GM18517 (cell line): Measurements from ENCODE around the gene B3GNT2.
"Not testable (repeated sequence)": the region's sequence is repeated elsewhere in the genome, so short reads cannot be mapped to it uniquely, and the experiment has no call there.

Experiments used
- ATAC-seq: cut with Tn5 transposase; IDR thresholded peaks from one replicate; pipeline ENCODE4 v1.9.1; 2021; ENCODE audit warnings: mild to moderate bottlenecking, moderate library complexity; ENCODE audit not compliant: unreplicated experiment

Gene B3GNT2

GRCh38 chr2:62195421-62196277 lies at the start of gene B3GNT2:
B3GNT2 (plus strand) TSS chr2:62196115; CDS start chr2:62222221, 26,106 bp downstream.
- peak; percentile 31 for ATAC-seq

DNA sequence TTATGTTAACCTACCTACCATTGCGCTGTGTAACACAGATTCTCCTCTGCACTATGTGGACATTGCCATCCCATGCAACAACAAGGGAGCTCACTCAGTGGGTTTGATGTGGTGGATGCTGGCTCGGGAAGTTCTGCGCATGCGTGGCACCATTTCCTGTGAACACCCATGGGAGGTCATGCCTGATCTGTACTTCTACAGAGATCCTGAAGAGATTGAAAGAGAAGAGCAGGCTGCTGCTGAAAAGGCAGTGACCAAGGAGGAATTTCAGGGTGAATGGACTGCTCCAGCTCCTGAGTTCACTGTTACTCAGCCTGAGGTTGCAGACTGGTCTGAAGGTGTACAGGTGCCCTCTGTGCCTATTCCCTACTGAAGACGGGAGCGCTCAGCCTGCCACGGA lies 49.1 kb upstream of the B3GNT2 start:
- ATAC-seq: not testable (repeated sequence)

DNA sequence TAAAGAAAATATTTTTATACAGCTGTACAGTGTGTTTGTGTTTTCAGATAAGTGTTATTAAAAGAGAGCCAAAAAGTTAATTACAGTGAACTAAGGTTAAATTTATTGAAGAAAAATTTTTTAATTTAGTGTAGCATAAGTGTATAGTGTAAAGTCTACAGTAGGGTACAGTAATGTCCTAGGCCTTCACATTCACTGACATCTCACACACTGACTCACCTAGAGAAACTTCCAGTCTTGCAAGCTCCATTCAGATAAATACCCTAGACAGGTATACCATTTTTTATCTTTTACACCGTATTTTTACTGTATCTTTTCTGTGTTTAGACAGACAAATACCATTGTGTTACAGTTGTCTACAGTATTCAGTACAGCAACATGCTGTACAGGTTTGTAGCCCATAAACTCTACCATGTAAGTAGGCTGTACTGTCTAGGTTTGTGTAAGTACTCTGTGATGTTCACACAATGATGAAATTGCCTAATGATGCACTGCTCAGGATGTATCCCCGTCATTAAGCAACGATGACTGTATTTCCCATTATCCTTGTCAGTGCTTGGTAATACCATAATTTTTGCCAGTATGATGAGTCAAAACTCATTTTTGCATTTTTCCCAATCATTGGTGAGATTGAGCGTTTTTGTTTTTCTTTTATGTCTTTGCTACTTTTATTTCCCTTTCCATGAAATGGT lies 48.2 kb upstream of the B3GNT2 start:
- ATAC-seq: no peak

DNA sequence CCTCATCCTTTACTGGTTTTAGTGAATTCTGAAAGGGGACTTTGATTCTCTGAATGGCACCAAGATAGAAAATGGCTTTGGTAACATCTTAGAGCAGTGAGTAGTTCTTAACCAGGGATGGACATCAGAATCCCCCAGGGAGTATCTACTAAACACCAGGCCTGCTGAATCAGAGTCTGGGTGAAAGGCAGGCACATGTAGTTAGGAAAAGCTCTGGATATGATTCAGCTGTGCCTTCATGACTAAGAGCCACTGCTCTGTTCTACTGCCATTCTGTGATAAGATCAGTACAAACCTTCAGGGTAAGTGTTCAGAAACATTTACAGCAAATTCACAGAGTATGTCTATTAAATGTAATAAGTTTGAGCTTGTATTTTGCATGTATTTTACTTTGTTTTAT lies 46.2 kb upstream of the B3GNT2 start:
- ATAC-seq: no peak

DNA sequence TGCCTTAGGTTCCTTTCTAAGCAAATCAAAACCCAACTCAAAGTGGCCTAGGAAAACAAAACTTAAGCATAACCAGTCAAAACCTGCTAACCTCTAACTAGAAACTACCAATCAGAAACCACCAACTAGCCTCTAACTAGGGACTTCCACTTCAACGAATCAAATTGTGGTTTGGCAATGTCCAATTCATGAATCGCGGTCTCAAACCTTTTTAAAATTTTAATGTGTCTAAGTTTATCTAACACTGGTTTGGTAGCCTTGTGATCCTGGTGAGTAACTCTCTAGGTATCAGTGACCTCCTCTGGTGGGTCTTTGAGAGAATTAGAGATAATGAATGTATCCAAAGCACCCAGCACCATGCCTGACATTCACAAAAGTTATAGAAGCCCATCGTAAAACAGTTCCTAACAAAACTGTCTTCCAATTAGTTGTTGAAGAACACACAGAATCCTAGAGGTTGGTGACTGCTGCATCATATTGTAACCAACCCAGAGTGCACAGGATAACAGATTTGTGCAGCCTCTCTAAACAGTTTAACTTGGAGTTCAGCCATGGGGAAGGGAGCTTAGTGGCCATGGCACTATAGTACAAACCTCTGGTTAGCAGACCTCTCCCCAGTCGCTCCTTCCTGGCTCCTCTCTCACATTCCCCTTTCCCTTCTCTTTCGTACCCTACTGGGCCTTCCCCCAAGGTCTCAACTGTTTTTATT lies 45.2 kb upstream of the B3GNT2 start:
- no peak for ATAC-seq

GRCh38 chr2:62151306-62151638 lies 44.6 kb upstream of the B3GNT2 start:
- ATAC-seq: no peak

GRCh38 chr2:62152000-62152399 lies 43.9 kb upstream of the B3GNT2 start:
- no peak for ATAC-seq

DNA sequence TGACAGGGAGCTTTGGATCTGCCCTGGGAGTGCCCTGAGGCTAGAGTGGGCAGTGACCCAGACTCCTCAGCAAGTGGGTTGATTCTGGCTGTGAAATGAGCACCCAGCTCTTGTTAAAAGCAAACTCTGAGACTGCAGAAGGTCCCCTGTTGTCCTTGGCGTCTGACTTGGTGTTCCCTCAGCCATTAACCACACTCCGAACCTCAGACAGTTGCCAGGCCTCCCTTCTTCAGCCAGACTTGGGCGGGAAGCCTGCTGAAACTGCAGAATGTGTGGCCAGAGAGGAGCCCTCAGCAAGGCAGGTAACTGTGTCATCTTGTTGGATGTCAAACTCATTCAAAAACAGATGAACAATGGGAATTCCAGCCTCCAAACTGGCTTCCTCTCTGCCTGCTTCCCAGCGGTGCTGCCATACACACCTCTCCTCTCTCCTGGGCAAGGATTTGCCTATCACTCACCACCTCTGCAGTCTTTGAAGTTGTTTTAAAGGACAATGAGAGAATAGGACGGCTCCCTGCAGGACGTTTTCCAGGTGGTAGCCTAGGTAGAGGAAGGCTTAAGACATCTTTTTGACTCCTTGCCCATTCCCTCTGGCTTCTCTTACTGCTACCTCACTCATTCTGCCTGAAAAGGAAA lies 38.9 kb upstream of the B3GNT2 start:
- ATAC-seq: no peak

GRCh38 chr2:62158444-62159121 lies 37.3 kb upstream of the B3GNT2 start:
- ATAC-seq: no peak

DNA sequence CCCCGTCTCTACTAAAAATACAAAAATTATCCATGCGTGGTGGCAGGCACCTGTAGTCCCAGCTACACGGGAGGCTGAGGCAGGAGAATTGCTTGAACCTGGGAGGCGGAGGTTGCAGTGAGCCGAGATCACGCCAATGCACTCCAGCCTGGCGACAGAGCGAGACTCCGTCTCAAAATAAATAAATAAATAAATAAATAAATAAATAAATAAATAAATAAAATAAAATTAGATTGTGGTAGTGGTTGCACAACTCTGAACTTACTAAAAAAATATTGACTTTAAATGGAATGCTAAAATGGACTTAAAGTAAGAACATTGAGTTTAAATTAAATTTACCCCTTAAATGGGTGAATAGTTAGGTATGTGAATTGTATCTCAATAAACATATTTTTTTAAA lies 35.2 kb upstream of the B3GNT2 start:
- ATAC-seq: not testable (repeated sequence)

- no peak for ATAC-seq
Measured at GRCh38 chr2:62163106-62163831, 32.6 kb upstream of the B3GNT2 start.

DNA sequence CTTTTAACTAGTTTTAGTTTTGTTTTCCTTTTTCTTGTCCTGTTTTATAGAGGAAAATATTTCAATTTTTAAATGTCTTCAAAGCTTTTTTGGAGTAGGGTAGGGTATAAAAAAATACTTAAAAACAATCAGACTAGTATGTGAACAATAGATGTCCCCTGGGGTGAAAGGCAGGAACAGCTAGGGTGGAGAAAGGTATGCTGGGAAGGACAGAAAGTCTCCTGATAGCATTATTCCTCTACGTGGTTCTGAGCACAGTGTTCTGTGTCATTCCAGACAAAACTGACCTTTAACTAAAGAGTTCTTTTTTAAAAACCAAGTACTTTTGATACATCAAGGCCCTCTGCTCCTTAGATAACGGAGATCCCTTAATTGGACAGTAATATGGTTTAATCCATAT lies 32.1 kb upstream of the B3GNT2 start:
- ATAC-seq: no peak

DNA sequence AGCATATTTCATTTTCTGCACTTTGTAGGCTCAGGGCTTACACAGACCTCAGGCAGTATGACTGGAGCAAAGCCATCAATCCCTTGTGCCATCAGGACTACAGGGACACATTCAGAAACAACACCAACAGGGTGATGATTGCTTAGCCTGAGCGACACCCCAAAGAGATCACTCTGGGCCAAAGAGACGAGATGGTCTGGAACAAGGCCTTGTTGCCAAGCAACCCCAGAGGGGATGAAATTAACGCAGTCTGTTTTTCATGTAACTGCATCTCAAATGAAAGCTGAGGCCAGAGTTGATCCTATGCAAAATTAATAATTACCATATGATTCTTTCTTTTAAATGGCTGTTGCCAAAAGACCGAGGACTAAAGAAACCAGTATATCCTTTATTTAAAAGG lies 20.2 kb upstream of the B3GNT2 start:
- ATAC-seq: no peak

DNA sequence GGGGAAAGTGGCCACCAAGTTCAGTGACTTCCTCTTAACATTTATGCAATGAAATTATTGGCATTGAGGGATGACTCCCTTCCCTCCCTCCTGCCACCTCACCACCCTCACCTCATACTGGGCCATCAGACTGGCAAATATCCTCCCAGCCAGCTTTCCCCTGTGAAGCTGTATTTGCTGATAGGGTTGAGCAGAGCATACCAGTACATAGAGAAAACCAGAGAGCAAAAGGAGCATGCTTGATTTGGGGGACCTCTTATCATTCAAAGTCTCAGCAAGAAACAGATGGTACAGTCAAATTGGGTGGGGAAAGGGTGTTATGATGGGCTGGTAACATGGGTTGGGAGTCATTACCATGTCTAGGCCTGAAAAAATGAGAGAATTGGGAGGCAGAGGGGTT lies 19.1 kb upstream of the B3GNT2 start:
- ATAC-seq: no peak

- no peak for ATAC-seq
Measured at GRCh38 chr2:62177392-62178049, 18.4 kb upstream of the B3GNT2 start.

DNA sequence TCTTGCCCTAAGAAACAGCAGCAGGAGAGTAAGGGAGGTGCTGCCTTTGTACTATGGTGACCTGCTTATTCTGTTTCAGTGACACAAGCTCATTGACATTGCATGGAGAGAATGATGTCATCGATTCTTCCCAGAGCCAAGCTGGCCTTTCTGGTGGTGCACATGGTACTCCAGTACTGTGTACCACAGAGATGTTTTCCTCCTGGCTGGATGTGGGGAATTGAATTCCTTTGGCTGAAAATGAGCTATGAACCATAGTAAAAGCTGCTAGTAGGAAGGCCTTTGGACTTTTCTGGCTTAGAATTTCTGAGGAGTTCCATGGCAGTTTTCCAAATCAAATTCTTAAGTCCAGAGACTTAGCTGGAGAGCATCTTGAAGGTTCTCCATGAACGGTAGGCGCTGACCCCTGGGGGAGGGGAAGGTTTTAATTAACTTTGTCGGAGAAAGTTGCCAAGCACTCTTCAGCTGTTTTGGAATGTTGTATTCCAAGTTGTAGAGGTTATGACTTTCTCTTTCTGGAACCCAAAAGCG lies 17.1 kb upstream of the B3GNT2 start:
- no peak for ATAC-seq

- ATAC-seq: no peak
Measured at GRCh38 chr2:62180975-62181374, 14.9 kb upstream of the B3GNT2 start.

- ATAC-seq: no peak
Measured at GRCh38 chr2:62181843-62182242, 14.1 kb upstream of the B3GNT2 start.

DNA sequence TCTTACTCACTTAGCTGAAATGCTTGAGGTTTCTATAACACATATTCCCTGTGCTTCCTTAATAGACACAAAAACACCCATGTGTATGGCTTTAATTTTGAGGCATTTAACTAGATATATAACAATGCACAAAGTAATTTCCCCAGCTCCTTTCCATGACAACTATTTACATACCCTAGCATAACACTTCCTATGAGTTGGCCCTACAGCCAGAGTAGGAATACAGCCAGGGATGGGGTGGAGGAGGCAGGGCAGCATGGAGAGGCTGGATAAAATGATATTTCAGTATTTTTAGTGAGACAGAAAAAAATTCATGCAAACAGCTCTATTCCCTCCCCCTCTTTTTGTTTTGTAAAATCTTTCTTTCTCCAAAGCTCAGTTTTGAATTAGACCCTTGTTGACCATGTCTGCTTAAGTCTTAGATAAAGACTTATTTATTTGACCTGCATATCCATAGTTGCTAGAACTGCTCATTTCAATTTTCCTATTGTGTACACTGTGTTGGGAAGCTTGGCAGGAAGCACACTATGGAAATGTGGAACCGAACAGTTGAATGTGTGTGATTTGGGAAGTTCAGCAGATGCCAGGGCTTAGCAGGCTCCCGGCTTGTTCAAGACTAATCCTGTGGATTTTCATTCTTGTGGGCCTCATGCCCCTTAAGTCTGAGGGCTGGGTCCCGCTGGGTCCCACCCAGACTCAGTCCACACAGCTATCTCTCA lies 11.2 kb upstream of the B3GNT2 start:
- ATAC-seq: no peak
